HG03135 (cell line): ENCODE results near the gene PRKG1.

Experiments used
- ATAC-seq: cut with Tn5 transposase; IDR thresholded peaks from one replicate; pipeline ENCODE4 v1.9.1; 2021; ENCODE audit warnings: mild to moderate bottlenecking, moderate library complexity; ENCODE audit not compliant: unreplicated experiment

The PRKG1 gene

DNA sequence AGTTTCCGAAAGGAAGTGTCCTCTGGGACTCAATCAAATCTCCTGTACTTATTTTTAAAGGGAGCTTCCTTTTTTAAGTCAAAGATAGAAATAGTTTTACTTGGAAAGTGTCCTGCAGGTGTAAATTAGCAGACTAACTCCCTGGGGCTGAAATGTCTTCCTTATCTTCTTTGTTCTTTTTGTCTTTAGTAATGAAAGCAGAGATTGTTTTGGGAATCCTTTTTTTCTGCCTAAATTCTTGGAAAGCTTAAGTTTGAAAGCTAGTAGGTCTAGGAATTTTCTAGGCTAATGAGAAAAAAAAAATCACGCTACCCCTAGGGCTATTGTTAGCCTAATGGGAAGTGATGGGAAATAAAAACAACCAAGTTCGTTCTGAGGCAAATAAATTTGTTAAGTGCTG lies 764.2 kb downstream of the PRKG1 start:
- no peak for ATAC-seq

DNA sequence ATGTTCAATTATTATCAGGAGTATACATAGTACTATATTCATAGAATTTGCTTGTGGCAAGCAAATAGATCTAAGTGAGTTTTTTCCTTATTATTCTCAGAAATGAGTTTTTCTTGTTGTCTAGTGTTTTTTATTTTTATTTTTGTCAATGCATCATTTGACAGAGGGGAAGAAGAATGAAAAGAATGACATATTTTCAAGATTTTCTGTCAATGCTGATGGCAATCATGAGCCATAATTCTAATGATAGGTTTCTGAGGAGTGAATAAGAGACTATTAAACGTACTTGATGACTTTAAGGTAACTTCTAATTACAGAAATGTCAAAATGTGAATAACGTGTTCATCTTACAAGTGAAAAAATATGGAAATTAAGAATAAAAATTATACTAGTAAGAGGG lies 769.7 kb downstream of the PRKG1 start:
- ATAC-seq = no peak

DNA sequence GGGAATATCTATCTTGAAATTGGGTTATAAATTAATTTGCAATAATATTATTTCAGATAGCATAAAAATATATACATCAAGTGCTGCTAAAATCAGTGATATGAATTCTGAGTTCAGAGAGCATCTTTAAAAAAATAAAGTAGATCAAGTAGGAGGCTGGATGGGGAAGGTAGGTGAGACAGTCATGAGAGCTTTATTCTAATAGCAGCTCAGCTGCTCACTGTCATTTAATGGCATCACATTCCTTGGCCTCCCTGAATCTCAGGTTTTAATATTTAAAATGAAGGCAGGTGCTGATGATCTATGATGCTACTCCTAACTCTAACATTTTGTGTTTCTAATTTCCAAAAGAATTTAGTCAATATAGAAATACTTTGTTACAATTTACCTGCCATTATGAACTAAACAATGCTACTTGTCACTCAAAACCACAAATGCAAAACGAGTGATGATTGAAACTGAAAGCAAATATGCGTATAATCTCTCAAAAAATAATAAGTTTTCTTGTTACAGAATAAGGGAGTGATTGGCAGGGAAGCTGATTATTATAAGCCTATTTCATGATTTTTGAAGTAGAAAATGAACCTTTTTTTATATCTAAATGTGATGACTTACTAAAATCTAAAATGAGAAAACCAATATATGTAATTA lies 772.7 kb downstream of the PRKG1 start:
- ATAC-seq = no peak

DNA sequence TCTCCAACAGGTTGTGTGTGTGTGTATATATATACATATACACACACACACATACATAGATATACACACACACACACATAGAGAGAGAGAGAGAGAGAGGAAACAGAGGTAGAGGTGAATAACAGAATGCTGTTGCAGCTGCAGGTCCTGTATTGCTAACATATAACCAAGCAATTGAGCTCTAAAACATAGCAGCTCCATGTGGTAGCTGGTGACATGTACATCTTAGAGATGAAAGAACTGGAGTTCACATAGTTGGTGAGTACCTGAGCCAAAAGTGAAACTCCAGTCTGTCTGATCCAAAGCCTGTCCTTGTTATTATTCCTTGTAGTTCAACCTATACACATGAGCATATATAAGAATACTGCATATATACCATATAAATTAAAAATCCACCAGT lies 778.0 kb downstream of the PRKG1 start:
- no peak for ATAC-seq

DNA sequence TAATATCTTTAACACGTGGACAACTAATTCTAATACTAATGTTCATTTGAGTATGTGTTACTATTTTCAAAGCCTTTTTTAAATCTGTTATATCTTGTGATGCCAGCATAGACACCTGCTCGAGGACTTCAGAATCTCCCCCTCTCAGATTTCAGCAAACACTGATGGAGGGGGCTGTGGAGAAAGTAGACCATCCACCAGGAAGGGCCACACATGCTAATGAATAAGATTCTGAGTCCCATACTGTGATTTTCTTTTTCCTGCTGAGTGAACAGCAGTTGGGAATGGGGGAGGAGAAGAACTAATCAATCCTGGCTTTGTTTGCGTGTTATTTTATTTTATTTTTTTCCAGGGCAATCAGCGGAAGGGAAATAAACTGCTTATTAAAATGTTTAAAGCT lies 783.0 kb downstream of the PRKG1 start:
- no peak for ATAC-seq

DNA sequence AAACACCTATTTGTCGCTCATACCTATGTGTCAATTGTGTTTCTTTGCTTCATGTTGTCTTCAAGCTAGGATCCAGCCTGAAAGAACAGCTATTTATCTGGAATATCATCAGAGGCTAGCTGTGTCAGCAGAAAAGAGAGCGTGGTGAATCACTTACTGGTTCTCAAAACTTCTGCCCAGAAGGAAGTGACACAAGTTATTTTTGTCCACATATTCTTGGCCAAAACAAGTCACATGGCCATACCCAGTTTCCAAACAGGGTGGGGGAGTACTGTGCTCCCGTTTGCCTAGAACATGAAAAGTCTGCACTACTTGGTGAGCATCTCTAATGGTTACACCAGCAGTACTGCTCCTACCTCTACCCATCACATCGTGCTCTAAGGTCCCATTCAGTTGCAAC lies 786.0 kb downstream of the PRKG1 start:
- no peak for ATAC-seq

DNA sequence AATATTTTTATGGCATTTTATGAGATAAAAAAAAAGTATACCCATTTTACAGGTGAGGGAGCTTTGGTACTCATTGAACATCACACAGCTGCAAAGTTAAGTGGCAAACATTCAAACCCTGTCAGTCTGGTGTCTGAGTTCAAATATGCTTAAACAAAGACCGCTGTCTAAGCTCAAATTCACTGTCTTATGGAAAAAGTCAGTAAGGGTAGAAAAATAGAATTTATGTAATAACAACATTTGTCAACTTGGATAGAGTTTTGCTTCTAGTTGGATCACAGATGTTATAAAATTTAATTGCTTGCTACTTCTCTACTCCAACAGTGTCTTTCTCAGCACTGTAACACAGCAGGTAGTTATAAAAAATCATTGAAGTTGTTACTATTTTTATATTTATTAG lies 786.8 kb downstream of the PRKG1 start:
- ATAC-seq = no peak

DNA sequence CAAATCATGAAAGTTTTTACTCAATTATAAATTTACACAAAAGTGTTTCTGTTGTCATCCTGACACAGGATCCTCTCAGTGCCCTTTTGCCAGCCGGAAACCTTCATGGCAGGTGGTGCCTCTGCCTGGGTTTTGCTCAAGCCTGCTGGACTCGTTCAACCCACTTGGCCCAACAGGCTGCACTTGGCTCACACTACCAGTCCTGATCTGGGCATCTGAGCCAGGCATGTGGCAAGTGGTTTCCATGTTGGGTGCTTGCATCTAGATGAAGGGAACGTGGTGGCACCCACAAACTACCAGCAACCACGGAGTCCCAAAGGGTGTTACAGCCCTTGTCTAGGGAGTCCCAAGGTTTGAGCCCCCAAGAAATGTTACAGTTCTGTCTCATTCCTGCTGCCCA lies 787.4 kb downstream of the PRKG1 start:
- ATAC-seq = no peak

DNA sequence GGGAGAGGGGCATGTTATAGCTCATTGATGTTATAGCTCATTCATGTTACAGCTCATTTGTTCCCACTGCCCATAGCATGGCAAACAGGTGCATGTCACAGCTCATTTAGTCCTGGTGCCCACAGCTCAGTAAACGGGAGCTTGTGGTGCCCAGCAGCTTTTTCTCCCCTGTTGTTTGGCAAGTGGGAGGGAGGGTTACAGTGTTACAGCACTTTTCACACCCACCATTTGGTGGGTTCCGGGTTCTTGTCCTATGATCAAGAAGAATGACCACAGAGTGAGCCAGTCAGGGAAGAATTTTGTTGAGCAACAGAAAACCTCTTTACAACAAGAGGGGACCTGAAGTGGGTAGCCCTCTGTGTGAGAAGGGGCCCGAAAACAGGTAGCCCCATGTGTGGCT lies 787.9 kb downstream of the PRKG1 start:
- no peak for ATAC-seq

DNA sequence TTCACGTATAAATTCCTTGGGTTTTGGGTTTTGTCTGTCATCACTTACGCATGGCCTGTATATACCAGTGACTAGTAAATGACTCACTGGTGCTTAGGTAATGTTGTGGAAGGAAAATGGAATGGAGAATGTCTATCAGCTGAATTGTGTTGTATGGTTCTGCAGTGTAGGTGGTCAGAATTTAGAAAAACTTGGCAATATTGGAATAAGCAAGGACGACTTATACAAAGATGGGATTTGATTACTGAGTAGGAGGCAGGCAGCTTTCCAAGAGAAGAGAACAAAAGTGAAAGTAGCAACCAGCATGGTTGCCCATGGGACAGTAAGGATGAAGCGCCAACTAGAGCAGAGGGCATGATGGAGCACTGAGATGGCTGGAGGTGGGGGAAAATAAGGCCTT lies 793.7 kb downstream of the PRKG1 start:
- ATAC-seq = no peak

DNA sequence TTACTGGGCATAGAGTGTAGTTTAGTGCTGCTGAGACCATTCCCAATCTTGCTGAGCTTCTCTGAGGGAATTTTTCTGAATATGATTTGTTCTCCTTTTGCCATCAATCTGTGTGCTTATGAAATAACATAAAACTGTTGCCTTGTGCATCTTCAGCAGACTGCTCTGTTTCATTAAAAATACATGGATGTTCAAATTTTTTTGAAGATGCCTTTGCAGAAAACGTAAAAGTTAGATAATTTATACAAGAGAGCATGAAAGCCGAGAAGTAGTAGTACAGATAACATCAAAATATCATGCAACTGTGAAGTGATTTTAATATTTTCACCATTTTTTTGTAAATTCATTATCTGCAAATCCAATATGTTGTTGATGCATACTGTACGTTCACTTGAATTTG lies 799.8 kb downstream of the PRKG1 start:
- ATAC-seq = no peak

DNA sequence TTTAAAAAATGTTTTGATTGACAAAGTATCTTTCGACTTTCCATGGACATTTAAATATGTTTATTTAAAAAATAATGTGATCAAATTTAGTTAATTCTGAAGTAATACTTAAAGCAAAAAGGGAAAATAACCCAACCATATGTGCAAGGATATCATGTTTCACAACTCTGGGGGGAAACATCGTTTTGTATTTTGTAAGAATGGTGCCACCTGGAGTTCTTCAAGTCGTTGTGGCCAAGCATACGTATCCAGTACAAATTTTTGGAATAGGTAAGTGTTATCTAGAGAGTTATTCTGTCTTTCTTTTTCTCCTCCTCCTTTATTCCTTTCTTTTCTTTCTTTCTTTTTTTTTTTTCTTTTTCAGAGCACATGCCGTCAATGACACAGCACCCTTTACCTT lies 801.3 kb downstream of the PRKG1 start:
- no peak for ATAC-seq

DNA sequence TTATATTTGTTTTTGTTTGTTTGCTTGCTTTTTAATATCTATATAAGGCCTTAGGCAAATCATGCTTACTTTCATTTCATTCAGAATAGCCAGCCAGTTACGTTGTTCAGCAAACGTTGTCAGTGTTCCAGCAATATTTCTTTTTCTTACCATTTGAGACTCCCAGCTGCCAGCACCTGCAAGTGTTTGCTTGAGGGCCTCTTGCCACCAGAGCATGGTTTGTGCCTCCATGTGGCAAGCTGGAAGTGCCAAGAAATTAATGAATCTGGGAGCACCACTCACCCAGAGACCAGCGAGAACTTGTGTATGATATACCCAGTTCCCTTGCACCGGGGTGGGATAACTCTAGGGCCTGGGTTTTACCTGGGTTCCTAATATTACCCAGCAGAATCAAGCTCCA lies 802.2 kb downstream of the PRKG1 start:
- ATAC-seq = no peak

DNA sequence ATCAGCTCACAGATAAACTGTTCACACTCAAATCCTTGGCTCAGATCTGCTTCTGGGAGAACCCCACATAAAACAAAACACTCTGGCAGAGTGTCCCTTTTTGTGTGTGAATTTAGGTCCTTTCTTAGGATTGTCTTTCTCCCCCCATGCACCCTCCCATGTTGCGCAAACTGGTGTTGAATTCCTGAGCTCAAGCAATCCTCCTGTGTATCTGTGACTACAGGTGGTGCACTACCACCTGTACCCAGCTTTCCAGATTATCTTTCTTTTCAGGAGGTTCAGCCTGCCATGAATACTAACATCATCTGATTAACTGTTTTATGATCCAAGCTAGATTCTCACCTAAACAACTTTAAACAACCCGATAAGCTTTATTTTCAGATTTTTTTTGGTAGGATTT lies 802.7 kb downstream of the PRKG1 start:
- ATAC-seq = no peak

DNA sequence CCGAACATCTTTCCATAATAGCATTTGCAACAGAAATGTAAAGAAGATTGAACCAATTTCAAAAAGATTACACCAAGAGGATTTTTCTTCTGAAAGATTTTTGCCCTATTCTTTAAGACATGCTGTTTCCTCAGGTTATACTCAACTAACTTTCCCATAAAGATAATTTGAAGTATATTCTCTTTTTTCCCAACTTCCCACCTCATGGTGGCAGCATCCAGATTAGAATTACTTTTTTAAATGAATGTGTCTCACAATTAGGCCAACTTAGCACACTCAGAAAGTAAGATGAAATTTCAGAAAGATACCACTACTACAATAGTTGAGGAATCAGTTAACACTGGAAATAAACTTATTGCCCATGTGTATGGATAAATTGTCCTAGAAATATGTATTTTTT lies 803.3 kb downstream of the PRKG1 start:
- ATAC-seq = no peak

DNA sequence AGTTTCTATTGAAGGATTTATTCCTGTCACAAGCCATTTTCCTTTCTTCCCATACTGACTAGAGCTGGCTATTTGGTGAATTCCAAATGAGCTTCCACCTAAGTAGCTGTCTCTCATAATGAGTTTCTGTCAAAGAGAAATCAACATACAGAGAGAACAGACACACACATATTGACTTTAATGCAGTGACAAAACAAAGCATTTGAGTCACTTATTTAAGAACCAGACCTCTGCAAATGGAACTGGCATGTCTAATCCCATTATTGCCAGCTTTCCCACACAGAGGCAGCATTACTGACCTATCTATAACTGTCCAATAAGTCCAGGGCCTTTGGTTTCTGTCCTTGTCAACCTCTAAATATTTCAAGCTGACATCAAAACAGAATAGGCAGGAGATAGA lies 804.4 kb downstream of the PRKG1 start:
- ATAC-seq = no peak

DNA sequence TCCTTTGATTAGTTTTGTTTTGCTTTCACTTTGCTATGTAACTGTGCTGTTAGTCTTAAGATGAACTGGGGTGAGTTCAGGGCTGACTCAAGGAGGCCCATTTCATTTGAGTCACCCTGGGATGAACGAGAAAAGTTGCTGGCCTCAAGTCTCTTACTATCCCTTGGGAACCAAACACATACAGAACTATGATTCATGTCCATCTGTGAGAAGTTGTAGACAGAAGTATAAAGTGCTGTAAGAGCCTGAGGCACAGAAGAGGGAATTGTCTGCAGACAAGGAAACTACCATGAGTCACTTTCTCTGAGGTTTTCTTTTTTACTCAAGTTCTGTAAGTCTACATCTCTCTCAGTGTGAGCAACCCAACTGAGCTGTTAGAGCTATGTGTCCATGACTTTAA lies 805.0 kb downstream of the PRKG1 start:
- ATAC-seq = peak; percentile 90

DNA sequence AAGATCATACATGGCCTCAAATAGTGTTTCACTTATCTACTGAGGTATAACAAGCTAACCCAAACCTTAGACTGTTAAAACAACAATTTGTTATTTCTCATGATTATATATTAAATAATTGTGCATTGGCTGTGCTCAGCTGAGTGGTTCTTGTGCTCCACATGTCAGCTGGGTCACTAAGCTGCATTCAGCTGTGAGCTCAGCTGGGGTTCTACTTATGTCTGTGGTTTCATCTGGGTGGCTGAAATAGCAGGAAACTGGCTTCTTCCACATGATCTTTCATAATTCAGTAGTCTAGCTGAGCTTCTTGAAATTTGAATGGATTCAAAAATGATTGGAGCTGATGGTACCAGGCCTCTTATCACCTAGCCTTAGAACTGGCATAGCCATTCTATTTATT lies 806.9 kb downstream of the PRKG1 start:
- no peak for ATAC-seq

DNA sequence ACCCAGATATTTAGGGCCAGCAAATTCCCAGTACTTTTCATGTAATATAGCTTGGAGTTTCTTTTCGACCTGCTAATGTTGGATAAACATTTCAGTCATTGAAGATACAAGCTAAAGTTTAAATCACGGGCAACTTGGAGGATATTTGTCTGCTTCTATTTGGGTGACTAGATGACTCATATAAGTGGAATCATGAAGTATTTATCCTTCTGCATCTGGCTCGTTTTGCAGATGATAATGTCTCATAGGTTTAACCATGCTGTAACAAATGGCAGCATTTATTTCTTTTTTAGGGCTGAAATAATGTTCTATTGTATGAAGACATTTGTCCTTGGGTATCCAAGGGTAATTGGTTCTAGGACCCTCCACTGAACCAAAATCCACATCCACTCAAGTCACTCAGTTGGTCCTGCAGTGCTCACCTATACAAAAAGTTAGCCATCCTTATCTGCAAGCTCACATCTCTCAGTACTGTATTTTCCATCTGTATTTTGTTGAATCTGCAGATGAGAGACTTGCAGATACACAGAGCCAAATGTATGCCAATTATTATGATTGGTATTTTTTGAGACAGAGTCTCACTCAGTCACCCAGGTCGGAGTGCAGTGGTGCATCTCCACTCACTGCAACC lies 812.3 kb downstream of the PRKG1 start:
- no peak for ATAC-seq

DNA sequence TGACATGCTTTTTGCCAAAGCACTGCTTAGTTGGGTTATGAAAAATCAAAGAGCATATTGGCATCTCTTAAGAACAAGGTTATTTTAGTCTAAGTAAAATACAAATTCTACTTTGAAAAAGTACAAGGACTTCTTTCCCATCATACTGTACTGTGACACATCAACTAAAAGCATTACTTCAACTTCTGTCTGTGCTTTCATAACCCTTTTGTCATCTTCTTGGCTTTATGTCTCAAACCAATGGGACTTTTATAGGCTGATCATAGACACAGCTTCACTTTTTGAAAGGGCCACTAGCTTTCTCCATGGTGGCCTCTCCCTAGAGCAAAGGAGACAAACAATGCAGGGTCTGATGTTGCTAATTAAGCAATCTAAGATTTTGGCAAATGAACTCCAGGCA lies 814.0 kb downstream of the PRKG1 start:
- no peak for ATAC-seq

DNA sequence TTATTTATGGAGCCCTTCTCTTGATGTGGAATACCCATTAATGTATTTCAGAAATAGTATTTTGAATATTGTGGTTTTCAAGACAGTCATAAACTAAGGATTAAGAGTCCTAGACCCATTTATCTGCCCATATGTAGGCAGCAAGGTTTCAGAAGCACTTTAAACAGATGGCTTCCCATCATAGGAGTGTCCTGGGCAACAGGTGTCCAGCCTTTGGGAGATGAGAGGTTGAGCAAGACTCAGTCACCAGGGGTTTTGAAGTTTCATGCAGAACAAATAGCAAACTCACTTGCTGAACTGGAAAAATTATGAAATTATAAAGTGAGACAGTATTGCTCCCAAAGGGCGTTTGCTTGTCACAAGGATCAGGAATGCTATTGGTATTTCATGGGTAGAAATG lies 818.0 kb downstream of the PRKG1 start:
- ATAC-seq = no peak

DNA sequence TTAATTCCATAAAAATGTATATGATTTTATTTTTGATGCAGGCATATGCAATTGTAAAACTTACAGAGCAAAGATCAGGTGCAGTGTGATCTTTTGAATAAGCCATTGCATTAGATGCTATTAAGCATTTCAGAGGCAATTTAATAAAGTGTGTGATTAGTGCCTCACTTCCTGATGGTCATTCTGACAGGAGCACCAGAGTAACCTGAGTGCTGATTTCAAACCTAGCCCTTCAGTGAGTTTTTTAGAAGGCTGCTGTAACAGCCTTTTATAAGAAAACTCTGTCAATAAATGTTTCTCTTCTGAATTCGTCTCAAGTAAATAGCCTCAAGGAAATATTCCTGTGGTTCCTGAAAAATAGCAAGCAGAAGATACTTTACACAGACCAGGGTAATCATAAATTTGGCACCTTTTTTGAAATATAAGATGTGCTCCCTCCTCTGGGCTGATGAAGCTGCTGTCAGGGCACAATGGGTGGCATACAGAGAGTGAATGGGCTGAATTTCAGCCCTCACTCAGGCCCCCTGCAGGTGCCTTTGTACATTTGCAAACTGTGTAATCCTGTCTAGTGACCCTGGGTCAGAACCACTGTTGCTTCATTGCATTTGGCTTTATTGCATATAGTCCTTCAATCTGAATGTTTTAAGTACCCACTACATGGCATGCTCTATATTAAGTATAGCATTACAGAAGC lies 818.8 kb downstream of the PRKG1 start:
- ATAC-seq = no peak
